Mammary epithelial cell (primary cell): ENCODE data around the gene XXYLT1.

ENCODE experiments used
- CTCF ChIP-seq, 2 donors: IDR thresholded peaks in 1 of 2; conservative IDR thresholded peaks in 1 of 2; 2 replicates each; pipeline ENCODE4 v1.5.1; 2011 to 2012; ENCODE audit warnings: inconsistent platforms in 2 of 2, low read length in 2 of 2, mild to moderate bottlenecking in 2 of 2, control low read depth in 1 of 2, low read depth in 1 of 2; ENCODE audit not compliant: insufficient read depth in 1 of 2; ENCODE audit errors: extremely low read depth in 1 of 2
- EZH2 ChIP-seq: IDR thresholded peaks from 2 replicates; pipeline ENCODE4 v1.6.1; 2012; ENCODE audit warnings: low read length, inconsistent platforms, borderline replicate concordance

- TF ChIP-seq CTCF (conservative IDR thresholded peaks at IDR 0.05 in 1 of 2, IDR thresholded peaks at IDR 0.05 in 1 of 2; ENCODE audit: extremely low read depth in 1 of 2, insufficient read depth in 1 of 2, low read depth in 1 of 2, low read length in 2 of 2) (no peak), EZH2 (no peak)
Observed at GRCh38 chr3:195263925-195264600, 6.9 kb downstream of the XXYLT1 start.
